NCI-H1417 treated with DMSO at 0.1 percent for 48 hours (cell line): ENCODE results near the gene KDM2A.
"Not testable (repeated sequence)": the region's sequence is repeated elsewhere in the genome, so short reads cannot be mapped to it uniquely, and the experiment has no call there.

Source experiments
- DNase-seq: peaks from one replicate; lab custom pipeline; 2025; lab: John Stamatoyannopoulos, UW

Gene KDM2A

GRCh38 chr11:67117672-67118180 lies 1.3 kb upstream of the KDM2A start:
- no peak for DNase-seq

GRCh38 chr11:67118181-67118766 lies 789 bp upstream of the KDM2A start:
- DNase-seq = no peak

- no peak for DNase-seq
Measured at GRCh38 chr11:67119585-67120391, 725 bp downstream of the KDM2A start.

GRCh38 chr11:67120456-67120855 lies 1.4 kb downstream of the KDM2A start:
- DNase-seq = no peak

- no peak for DNase-seq
Measured at GRCh38 chr11:67120881-67121710, 2.0 kb downstream of the KDM2A start.

GRCh38 chr11:67123801-67124200 lies 4.7 kb downstream of the KDM2A start:
- not testable (repeated sequence) for DNase-seq

- not testable (repeated sequence) for DNase-seq
Measured at GRCh38 chr11:67126243-67126642, 7.2 kb downstream of the KDM2A start.

- DNase-seq = no peak
Measured at GRCh38 chr11:67126986-67127385, 7.9 kb downstream of the KDM2A start.

GRCh38 chr11:67130861-67131260 lies 11.8 kb downstream of the KDM2A start:
- DNase-seq = not testable (repeated sequence)

- DNase-seq = no peak
Measured at GRCh38 chr11:67136156-67136555, 17.1 kb downstream of the KDM2A start.

GRCh38 chr11:67138922-67139321 lies 19.9 kb downstream of the KDM2A start:
- DNase-seq = no peak

- no peak for DNase-seq
Measured at GRCh38 chr11:67146516-67147226, 27.6 kb downstream of the KDM2A start.

- DNase-seq = no peak
Measured at GRCh38 chr11:67153971-67154370, 34.9 kb downstream of the KDM2A start.

- no peak for DNase-seq
Measured at GRCh38 chr11:67154726-67155125, 35.7 kb downstream of the KDM2A start.

- no peak for DNase-seq
Measured at GRCh38 chr11:67157691-67158090, 38.6 kb downstream of the KDM2A start.

GRCh38 chr11:67158221-67158620 lies 39.2 kb downstream of the KDM2A start:
- no peak for DNase-seq

GRCh38 chr11:67160045-67160444 lies 41.0 kb downstream of the KDM2A start:
- no peak for DNase-seq

- DNase-seq = no peak
Measured at GRCh38 chr11:67160872-67161783, 42.1 kb downstream of the KDM2A start.

- DNase-seq = no peak
Measured at GRCh38 chr11:67163006-67163405, 43.9 kb downstream of the KDM2A start.

GRCh38 chr11:67165623-67166022 lies 46.6 kb downstream of the KDM2A start:
- DNase-seq = no peak

GRCh38 chr11:67167091-67167490 lies 48.0 kb downstream of the KDM2A start:
- DNase-seq = no peak
